ENCODE measurements around the gene SPDYE9.
"Not testable (repeated sequence)": the region's sequence is repeated elsewhere in the genome, so short reads cannot be mapped to it uniquely, and the experiment has no call there.

Gene SPDYE9

DNA sequence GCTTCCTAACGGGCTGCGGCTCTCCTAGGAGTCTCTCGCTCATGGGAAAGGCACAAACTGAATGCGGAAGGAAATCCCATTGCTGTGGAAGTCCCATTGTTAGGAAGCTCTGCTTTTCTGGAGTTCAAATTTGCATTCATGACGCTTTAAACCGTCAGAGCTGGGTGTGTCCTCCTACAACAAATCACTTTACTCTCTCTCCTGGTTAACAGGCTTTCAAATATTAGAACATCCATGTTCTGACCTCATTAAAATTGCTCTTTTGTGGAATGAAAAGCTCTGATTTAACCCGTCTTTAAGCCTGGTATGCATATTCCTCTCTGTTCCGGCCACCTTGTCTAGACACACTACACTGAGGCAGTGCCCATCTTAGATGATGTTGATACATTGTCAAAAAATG, at the start of gene SPDYE9:
TSS of gene SPDYE9 (minus strand) at position 101 of the 400 bp plus-strand sequence. CDS start 1,800 bp downstream, outside the sequence.
- not testable (repeated sequence) for FAIRE-seq; DNase-seq (ENCODE audit: low spot score)

DNA sequence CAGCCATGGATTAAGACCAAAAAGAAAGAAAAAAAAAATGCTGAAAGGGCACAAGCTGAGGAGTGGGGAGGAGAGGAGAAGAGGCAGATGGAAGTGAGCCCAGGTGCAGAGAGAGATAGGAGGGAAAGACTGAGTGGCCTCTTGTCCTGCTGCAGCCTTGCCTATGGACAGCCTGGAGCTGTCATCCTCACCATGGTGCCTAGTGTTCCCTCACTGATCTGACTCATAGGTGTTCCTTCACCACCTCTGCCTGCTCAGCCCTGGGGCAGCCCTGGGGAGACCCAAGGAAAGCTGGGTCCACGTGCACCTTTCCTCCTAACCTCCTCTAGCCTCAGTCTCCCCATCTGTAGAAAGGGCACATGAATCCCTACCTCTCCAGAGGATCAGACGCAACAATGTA, 49.0 kb upstream of the SPDYE9 start:
- not testable (repeated sequence) for DNase-seq (ENCODE audit: low spot score); FAIRE-seq

- not testable (repeated sequence) for FAIRE-seq; DNase-seq (ENCODE audit: low spot score)
Observed at GRCh38 chr7:73132651-73133217, 46.9 kb upstream of the SPDYE9 start.

- not testable (repeated sequence) for FAIRE-seq; DNase-seq (ENCODE audit: low spot score)
Observed at GRCh38 chr7:73130612-73131011, 44.8 kb upstream of the SPDYE9 start.

- not testable (repeated sequence) for FAIRE-seq; DNase-seq (ENCODE audit: low spot score)
Observed at GRCh38 chr7:73124126-73124525, 38.3 kb upstream of the SPDYE9 start.

- DNase-seq (ENCODE audit: low spot score); FAIRE-seq: not testable (repeated sequence)
Observed at GRCh38 chr7:73122778-73123447, 37.1 kb upstream of the SPDYE9 start.

GRCh38 chr7:73118155-73118554, 32.3 kb upstream of the SPDYE9 start:
- DNase-seq (ENCODE audit: low spot score); FAIRE-seq: not testable (repeated sequence)

GRCh38 chr7:73057811-73058210, 28.0 kb downstream of the SPDYE9 start, which contains the start of gene SPDYE11:
Gene SPDYE11, minus strand, starts transcription at chr7:73057911. Its CDS starts 1,800 bp downstream, at chr7:73056111.
- DNase-seq (ENCODE audit: low spot score); FAIRE-seq: not testable (repeated sequence)

DNA sequence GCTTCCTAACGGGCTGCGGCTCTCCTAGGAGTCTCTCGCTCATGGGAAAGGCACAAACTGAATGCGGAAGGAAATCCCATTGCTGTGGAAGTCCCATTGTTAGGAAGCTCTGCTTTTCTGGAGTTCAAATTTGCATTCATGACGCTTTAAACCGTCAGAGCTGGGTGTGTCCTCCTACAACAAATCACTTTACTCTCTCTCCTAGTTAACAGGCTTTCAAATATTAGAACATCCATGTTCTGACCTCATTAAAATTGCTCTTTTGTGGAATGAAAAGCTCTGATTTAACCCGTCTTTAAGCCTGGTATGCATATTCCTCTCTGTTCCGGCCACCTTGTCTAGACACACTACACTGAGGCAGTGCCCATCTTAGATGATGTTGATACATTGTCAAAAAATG, 56.2 kb downstream of the SPDYE9 start, which contains the start of gene SPDYE8:
TSS of gene SPDYE8 (minus strand) at position 101 of the 400 bp plus-strand sequence. CDS start 1,800 bp downstream, outside the sequence.
- not testable (repeated sequence) for FAIRE-seq; DNase-seq (ENCODE audit: low spot score)
